AG04449 (cell line): ENCODE data around the gene UGT1A8.
"Not testable (repeated sequence)": the region's sequence is repeated elsewhere in the genome, so short reads cannot be mapped to it uniquely, and the experiment has no call there.

Source experiments
- CTCF ChIA-PET: fragments of 350-600 bp; formaldehyde crosslinking; extraction: SDS; loops from one replicate; lab custom pipeline; 2021; ENCODE audit warnings: antibody characterized with exemption; lab: Yijun Ruan, JAX
- POLR2A ChIA-PET: fragments of 400-600, 350-600 bp; formaldehyde crosslinking; extraction: SDS; loops from one replicate; lab custom pipeline; 2020; ENCODE audit warnings: antibody characterized with exemption, inconsistent platforms; lab: Yijun Ruan, JAX
- DNase-seq: peaks from one replicate; pipeline ENCODE4 v3.0.0-alpha.2; 2010; ENCODE audit warnings: low read depth, low spot score
- H3K4me3 ChIP-seq: 2 replicates; pipeline ENCODE4 v1.5.1; 2011; ENCODE audit warnings: low read depth, mild to moderate bottlenecking, control low read depth, low read length
- CTCF ChIP-seq: IDR thresholded peaks from one replicate; pipeline ENCODE4 v1.5.1; 2011; ENCODE audit warnings: mild to moderate bottlenecking, moderate library complexity, low read length, control low read depth, inconsistent platforms; ENCODE audit not compliant: insufficient read depth; ENCODE audit errors: missing control alignments

UGT1A8 gene

GRCh38 chr2:233638836-233639235 lies 21.4 kb downstream of the UGT1A8 start:
- ChIA-PET CTCF (no interaction called here), POLR2A (no interaction called here)
- no peak overlapping the region for H3K4me3 ChIP-seq
- no peak for DNase-seq
- TF ChIP-seq CTCF, result no peak

- CTCF ChIA-PET, result no interaction called here
- no peak for DNase-seq
- TF ChIP-seq CTCF, result no peak
- H3K4me3 ChIP-seq, result no peak overlapping the region
- POLR2A ChIA-PET, result no interaction called here
Measured at GRCh38 chr2:233639860-233640259, 22.4 kb downstream of the UGT1A8 start.

GRCh38 chr2:233643128-233643527 lies 25.7 kb downstream of the UGT1A8 start:
- ChIA-PET CTCF (no interaction called here), POLR2A (no interaction called here)
- TF ChIP-seq CTCF, result peak; percentile 9
- no peak overlapping the region for H3K4me3 ChIP-seq
- DNase-seq, result no peak

- H3K4me3 ChIP-seq, POLR2A ChIA-PET, CTCF ChIA-PET, DNase-seq: not testable (repeated sequence)
Measured at GRCh38 chr2:233646033-233646432, 28.6 kb downstream of the UGT1A8 start.

GRCh38 chr2:233650981-233651380 lies 33.5 kb downstream of the UGT1A8 start:
- H3K4me3 ChIP-seq, result no peak overlapping the region
- no peak for TF ChIP-seq CTCF
- CTCF ChIA-PET, result no interaction called here
- no peak for DNase-seq
- POLR2A ChIA-PET, result no interaction called here

GRCh38 chr2:233651430-233651829 lies 34.0 kb downstream of the UGT1A8 start:
- no peak overlapping the region for H3K4me3 ChIP-seq
- POLR2A ChIA-PET, result no interaction called here
- DNase-seq, result no peak
- TF ChIP-seq CTCF, result no peak
- CTCF ChIA-PET, result no interaction called here

- no peak overlapping the region for H3K4me3 ChIP-seq
- no peak for TF ChIP-seq CTCF
- no peak for DNase-seq
- CTCF ChIA-PET, result no interaction called here
- POLR2A ChIA-PET, result no interaction called here
Measured at GRCh38 chr2:233654501-233654900, 37.1 kb downstream of the UGT1A8 start.
